ENCODE data around the gene LENG1. TPM values are rescaled to one million over a fixed set of nuclear protein-coding genes. Genes with fewer than 3 reads are reported as not detected.

The LENG1 gene
- total RNA-seq, 2 experiments from 2014 or later, result 7.6 to 9.1 TPM

GRCh38 chr19:54142166-54142780 is 17.2 kb downstream of the LENG1 start:
- H3K27me3 Mint-ChIP-seq, result no peaks in the 10 kb centered on the region
- no peak for DNase-seq
- no peak overlapping the region for H3K27ac Mint-ChIP-seq
- H3K9me3 Mint-ChIP-seq, result no peaks in the 10 kb centered on the region
- H3K4me3 Mint-ChIP-seq, result no peak overlapping the region
- CTCF ChIA-PET, result interaction anchor here (1.1 to 1.3 kb wide), 2 partner anchors 18 to 27 kb away, joined by 3 to 4 read pairs; partner anchors contain the start of genes PRPF31 and TFPT
- peaks cover 41% of the 10 kb centered on the region for H3K36me3 Mint-ChIP-seq (ENCODE audit: low read depth)
- H3K4me1 Mint-ChIP-seq, result peaks cover 26% of the 10 kb centered on the region
- POLR2A ChIA-PET, result interaction anchor here (0.6 kb wide), 1 partner anchor 172 kb away, joined by 3 read pairs; no protein-coding TSS in a partner anchor

- H3K9me3 Mint-ChIP-seq, result no peaks in the 10 kb centered on the region
- no peak for DNase-seq
- H3K27me3 Mint-ChIP-seq, result no peaks in the 10 kb centered on the region
- H3K27ac Mint-ChIP-seq, result no peak overlapping the region
- POLR2A ChIA-PET, result no interaction called here
- peaks cover 36% of the 10 kb centered on the region for H3K36me3 Mint-ChIP-seq (ENCODE audit: low read depth)
- peaks cover 29% of the 10 kb centered on the region for H3K4me1 Mint-ChIP-seq
- CTCF ChIA-PET, result interaction anchor here (1.1 to 1.3 kb wide), 2 partner anchors 17 to 26 kb away, joined by 3 to 4 read pairs; partner anchors contain the start of genes PRPF31 and TFPT
- H3K4me3 Mint-ChIP-seq, result no peak overlapping the region
Measured at GRCh38 chr19:54141356-54141755, 18.2 kb downstream of the LENG1 start.

DNA sequence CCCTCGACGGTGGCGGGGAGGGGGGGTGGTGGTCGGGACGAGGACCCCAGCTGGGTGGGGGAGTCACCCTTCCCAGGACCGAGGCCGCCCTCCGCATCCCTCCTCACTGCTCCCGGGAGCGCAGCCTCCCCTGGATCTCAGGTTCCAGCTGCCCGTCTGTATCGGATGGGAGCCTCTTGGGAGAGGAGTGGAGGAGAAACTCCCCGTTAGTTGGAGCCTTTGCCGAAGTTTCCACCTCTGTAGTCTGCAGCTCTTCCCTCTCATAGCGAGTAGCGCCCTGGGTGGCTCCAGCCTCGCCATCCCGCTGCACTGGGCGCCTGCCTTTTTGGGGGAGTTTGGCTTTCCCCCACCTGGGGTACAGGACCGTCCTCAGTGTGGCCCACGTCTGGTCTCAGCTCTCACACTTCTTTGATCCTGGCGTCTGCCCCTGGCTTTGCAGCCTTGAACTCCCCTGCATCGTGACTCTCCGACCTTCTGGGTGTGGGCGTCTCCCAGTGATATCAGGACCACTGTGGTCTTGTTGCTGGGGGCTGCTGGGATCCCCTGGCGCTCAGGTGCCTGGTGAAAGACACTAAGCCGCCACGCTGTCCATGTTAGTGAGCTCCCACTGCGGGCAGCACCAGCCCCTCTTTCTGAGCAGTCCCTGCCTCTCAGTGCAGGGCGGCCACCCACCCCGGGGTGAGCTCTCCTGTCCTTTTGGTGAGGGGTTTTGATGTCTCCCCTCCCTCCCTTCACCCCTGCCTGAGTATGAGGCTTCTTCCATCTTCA is 20.8 kb downstream of the LENG1 start:
- no peak for DNase-seq
- peaks cover 32% of the 10 kb centered on the region for H3K4me1 Mint-ChIP-seq

DNA sequence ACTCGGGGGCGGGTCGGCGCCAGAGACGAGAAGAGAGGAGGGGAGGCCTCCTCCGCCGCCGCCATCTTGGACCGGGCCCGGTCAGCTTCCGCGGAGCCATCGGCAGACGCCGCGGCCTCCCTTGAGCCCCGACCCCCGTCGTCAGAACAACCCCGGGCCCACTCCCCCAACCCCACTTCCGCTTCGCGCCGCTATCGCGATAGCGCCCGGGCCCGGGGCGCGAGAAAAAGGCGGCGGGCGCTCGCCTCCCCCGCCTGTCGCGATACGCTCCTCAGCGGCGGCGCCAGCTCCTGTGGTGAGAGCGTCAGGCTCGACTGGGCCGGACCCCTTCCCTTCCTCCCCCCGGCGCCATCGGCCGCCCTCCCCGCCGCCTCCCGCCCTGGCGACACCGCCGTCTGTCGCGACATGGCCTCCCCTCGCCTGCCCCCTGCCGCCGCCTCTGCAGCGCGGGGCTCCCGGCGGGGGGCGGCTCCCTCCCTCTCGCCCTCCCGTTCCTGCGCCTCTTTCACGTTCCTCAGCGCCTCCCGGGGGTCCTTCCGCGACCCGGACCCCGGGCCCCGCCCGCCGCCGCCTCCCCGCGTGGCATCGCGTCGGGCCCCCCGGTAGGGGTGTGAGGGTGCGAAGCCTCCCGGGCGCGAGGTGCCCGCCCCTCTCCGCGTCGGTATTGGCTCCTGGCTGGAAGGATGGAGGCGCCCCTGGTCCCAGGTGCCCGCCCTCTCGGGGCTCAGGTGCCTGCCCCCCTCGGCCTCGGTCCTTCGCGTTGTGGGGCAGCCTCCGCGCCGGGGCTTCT is 21.6 kb downstream of the LENG1 start, which contains the start of gene CNOT3:
TSS of gene CNOT3 (plus strand) at position 64 of the 790 bp plus-strand sequence. CDS start 5,217 bp downstream, outside the sequence.
- H3K36me3 Mint-ChIP-seq (ENCODE audit: low read depth), result peaks cover 7% of the 10 kb centered on the region
- peaks cover 32% of the 10 kb centered on the region for H3K4me1 Mint-ChIP-seq
- ChIA-PET POLR2A (interaction anchor here (0.6 to 1.8 kb wide), 4 partner anchors 12 to 1202 kb away, joined by 3 to 13 read pairs (median 5); partner anchors contain the start of genes KMT5C, LENG1, PRPF31 and TFPT), CTCF (interaction anchor here (1.0 to 1.5 kb wide), 5 partner anchors 11 to 31 kb away, joined by 3 to 10 read pairs (median 4); partner anchors contain the start of genes LENG1, PRPF31 and TFPT)
- H3K4me3 Mint-ChIP-seq, result peak within 1 kb of the TSS; percentile 80
- no peaks in the 10 kb centered on the region for H3K27me3 Mint-ChIP-seq
- no peaks in the 10 kb centered on the region for H3K9me3 Mint-ChIP-seq
- peak within 1 kb of the TSS; percentile 93 for H3K27ac Mint-ChIP-seq
- DNase-seq, result peak; percentile 40

More for the DNA sequence above, 20.8 kb downstream of the LENG1 start:
- H3K36me3 Mint-ChIP-seq (ENCODE audit: low read depth), result peaks cover 14% of the 10 kb centered on the region
- ChIA-PET CTCF (interaction anchor here (1.1 to 1.4 kb wide), 2 partner anchors 10 to 20 kb away, joined by 3 to 4 read pairs; no protein-coding TSS in a partner anchor), POLR2A (no interaction called here)
- H3K4me3 Mint-ChIP-seq, result peak overlapping the region; percentile 80
- peak overlapping the region; percentile 87 for H3K27ac Mint-ChIP-seq
- no peaks in the 10 kb centered on the region for H3K27me3 Mint-ChIP-seq
- H3K9me3 Mint-ChIP-seq, result no peaks in the 10 kb centered on the region

GRCh38 chr19:54136864-54137698 is 22.4 kb downstream of the LENG1 start:
- DNase-seq, result peak; percentile 100
- CTCF ChIA-PET, result interaction anchor here (0.8 to 1.5 kb wide), 6 partner anchors 16 to 270 kb away, joined by 3 to 10 read pairs (median 3); partner anchors contain the start of genes LENG1, MYADM, PRPF31 and TFPT
- Mint-ChIP-seq H3K9me3 (no peaks in the 10 kb centered on the region), H3K27me3 (no peaks in the 10 kb centered on the region), H3K4me3 (peak overlapping the region; percentile 80), H3K4me1 (peaks cover 32% of the 10 kb centered on the region), H3K36me3 (ENCODE audit: low read depth) (peaks cover 6% of the 10 kb centered on the region), H3K27ac (peak overlapping the region; percentile 93)
- POLR2A ChIA-PET, result interaction anchor here (0.6 to 1.8 kb wide), 5 partner anchors 12 to 1203 kb away, joined by 3 to 13 read pairs (median 3); partner anchors contain the start of genes KMT5C, LENG1, PRPF31 and TFPT

- no peaks in the 10 kb centered on the region for H3K9me3 Mint-ChIP-seq
- H3K4me3 Mint-ChIP-seq, result peak overlapping the region; percentile 80
- no peak for DNase-seq
- ChIA-PET POLR2A (interaction anchor here (0.7 to 1.8 kb wide), 3 partner anchors 22 to 24 kb away, joined by 3 to 13 read pairs (median 7); partner anchors contain the start of genes LENG1, PRPF31 and TFPT), CTCF (interaction anchor here (0.8 to 1.5 kb wide), 4 partner anchors 16 to 269 kb away, joined by 3 to 10 read pairs (median 3); partner anchors contain the start of genes MYADM, PRPF31 and TFPT)
- peak overlapping the region; percentile 93 for H3K27ac Mint-ChIP-seq
- H3K27me3 Mint-ChIP-seq, result no peaks in the 10 kb centered on the region
- H3K36me3 Mint-ChIP-seq (ENCODE audit: low read depth), result peaks cover 6% of the 10 kb centered on the region
- peaks cover 32% of the 10 kb centered on the region for H3K4me1 Mint-ChIP-seq
Measured at GRCh38 chr19:54136086-54136863, 23.2 kb downstream of the LENG1 start.

GRCh38 chr19:54133957-54134590 is 25.4 kb downstream of the LENG1 start:
- POLR2A ChIA-PET, result no interaction called here

DNA sequence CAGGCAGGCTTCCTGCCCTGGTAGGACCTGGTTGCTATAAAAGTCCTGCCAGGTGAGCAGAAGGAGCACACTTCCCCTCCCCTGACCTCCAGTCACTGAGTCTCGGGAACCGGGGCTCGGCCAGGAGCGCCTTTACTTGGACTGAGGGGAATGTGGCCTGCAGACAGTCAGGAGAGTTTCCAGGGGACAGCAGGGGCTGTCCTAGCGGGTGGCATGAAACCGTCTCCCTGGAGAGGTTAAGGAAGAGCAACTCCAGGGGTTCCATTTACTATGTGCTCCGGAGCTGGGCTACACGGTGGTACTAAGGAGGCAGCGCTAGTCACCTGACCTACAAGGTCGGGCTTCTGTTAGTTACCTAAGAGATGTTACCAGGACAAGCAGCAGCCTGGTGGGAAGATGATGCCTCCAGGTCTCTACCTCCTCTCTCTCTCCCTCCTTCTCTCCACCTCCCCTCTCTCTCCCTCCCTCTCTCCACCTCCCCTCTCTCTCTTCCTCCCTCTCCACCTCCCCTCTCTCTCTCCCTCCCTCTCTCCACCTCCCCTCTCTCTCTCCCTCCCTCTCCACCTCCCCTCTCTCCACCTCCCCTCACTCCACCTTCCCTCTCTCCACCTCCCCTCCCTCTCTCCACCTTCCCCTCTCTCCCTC is 26.1 kb downstream of the LENG1 start:
- Mint-ChIP-seq H3K4me1 (peaks cover 10% of the 10 kb centered on the region), H3K36me3 (ENCODE audit: low read depth) (peaks cover 2% of the 10 kb centered on the region), H3K4me3 (no peak overlapping the region), H3K9me3 (no peaks in the 10 kb centered on the region), H3K27me3 (no peaks in the 10 kb centered on the region), H3K27ac (no peak overlapping the region)
- CTCF ChIA-PET, result interaction anchor here (0.7 kb wide), 1 partner anchor 56 kb away, joined by 3 read pairs; the partner anchor contains the start of gene MBOAT7
- POLR2A ChIA-PET, result no interaction called here
- DNase-seq, result no peak

More at GRCh38 chr19:54133957-54134590, 25.4 kb downstream of the LENG1 start:
- Mint-ChIP-seq H3K4me1 (peaks cover 15% of the 10 kb centered on the region), H3K9me3 (no peaks in the 10 kb centered on the region), H3K27ac (no peak overlapping the region), H3K27me3 (no peaks in the 10 kb centered on the region), H3K36me3 (ENCODE audit: low read depth) (peaks cover 6% of the 10 kb centered on the region), H3K4me3 (no peak overlapping the region)
- no peak for DNase-seq
- CTCF ChIA-PET, result interaction anchor here (0.7 kb wide), 1 partner anchor 56 kb away, joined by 3 read pairs; the partner anchor contains the start of gene MBOAT7

DNA sequence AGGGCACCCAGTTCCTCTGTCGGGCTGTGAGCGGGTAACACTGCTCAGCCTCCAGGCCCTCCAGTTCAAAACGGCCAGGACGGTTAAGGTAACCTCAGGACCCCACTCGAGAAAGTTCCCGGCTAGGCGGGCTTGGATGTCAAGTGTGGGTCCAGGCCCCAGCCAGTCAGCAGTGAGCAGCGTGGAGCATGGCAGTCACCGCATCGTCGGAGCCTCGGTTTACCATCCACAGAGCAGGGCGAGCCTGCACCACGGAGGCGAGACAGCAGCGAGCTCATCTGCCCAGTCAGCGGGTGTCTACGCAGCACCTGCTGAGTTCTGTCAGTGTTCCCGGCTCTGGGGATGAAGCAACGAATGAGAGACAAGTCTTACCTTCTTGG is 29.9 kb downstream of the LENG1 start:
- ChIA-PET CTCF (no interaction called here), POLR2A (no interaction called here)
- Mint-ChIP-seq H3K36me3 (ENCODE audit: low read depth) (peaks cover 6% of the 10 kb centered on the region), H3K4me3 (no peak overlapping the region), H3K4me1 (no peaks in the 10 kb centered on the region), H3K9me3 (no peaks in the 10 kb centered on the region), H3K27me3 (no peaks in the 10 kb centered on the region), H3K27ac (no peak overlapping the region)
- no peak for DNase-seq

All from activated CD4-positive, alpha-beta T cell treated with anti-CD3 and anti-CD28 coated beads, Interleukin-2, amount 10 ng/mL, durations not matched to agents 7 days and 5 days (primary cell).